RKO (cell line): ENCODE data around the gene PRPS1.
"Not testable (repeated sequence)": the region's sequence is repeated elsewhere in the genome, so short reads cannot be mapped to it uniquely, and the experiment has no call there.

ENCODE experiments used
- DNase-seq: peaks from one replicate; pipeline ENCODE4 v3.0.0-alpha.2; 2016; ENCODE audit warnings: low spot score

PRPS1 gene

GRCh38 chrX:107627838-107628661, at the start of gene PRPS1:
Gene PRPS1, plus strand, starts transcription at chrX:107628510. Its CDS starts 119 bp downstream, at chrX:107628629.
- DNase-seq = peak; percentile 94

- DNase-seq = no peak
Observed at GRCh38 chrX:107579956-107580355, 48.4 kb upstream of the PRPS1 start.

- no peak for DNase-seq
Observed at GRCh38 chrX:107581923-107582322, 46.4 kb upstream of the PRPS1 start.

- no peak for DNase-seq
Observed at GRCh38 chrX:107589243-107589642, 39.1 kb upstream of the PRPS1 start.

GRCh38 chrX:107596651-107597050, 31.7 kb upstream of the PRPS1 start:
- DNase-seq = no peak

GRCh38 chrX:107597264-107597663, 31.0 kb upstream of the PRPS1 start:
- no peak for DNase-seq

GRCh38 chrX:107597791-107598190, 30.5 kb upstream of the PRPS1 start:
- no peak for DNase-seq

- no peak for DNase-seq
Observed at GRCh38 chrX:107599450-107599861, 28.9 kb upstream of the PRPS1 start.

- DNase-seq = no peak
Observed at GRCh38 chrX:107600366-107600765, 27.9 kb upstream of the PRPS1 start.

- no peak for DNase-seq
Observed at GRCh38 chrX:107601326-107601725, 27.0 kb upstream of the PRPS1 start.

- DNase-seq = no peak
Observed at GRCh38 chrX:107601759-107602158, 26.6 kb upstream of the PRPS1 start.

- no peak for DNase-seq
Observed at GRCh38 chrX:107602694-107603239, 25.5 kb upstream of the PRPS1 start.

GRCh38 chrX:107603429-107604159, 24.7 kb upstream of the PRPS1 start:
- no peak for DNase-seq

GRCh38 chrX:107609061-107609460, 19.2 kb upstream of the PRPS1 start:
- not testable (repeated sequence) for DNase-seq

- DNase-seq = no peak
Observed at GRCh38 chrX:107610667-107611066, 17.6 kb upstream of the PRPS1 start.

GRCh38 chrX:107619885-107620322, 8.4 kb upstream of the PRPS1 start:
- no peak for DNase-seq

GRCh38 chrX:107624893-107625292, 3.4 kb upstream of the PRPS1 start:
- DNase-seq = no peak

GRCh38 chrX:107625739-107626138, 2.6 kb upstream of the PRPS1 start:
- DNase-seq = no peak

GRCh38 chrX:107626481-107626880, 1.8 kb upstream of the PRPS1 start:
- DNase-seq = no peak

GRCh38 chrX:107626916-107627315, 1.4 kb upstream of the PRPS1 start:
- DNase-seq = no peak

- DNase-seq = peak; percentile 82
Observed at GRCh38 chrX:107628662-107629539, 591 bp downstream of the PRPS1 start.

GRCh38 chrX:107629540-107629909, 1.2 kb downstream of the PRPS1 start:
- DNase-seq = peak; percentile 11
